Upper lobe of right lung (tissue), 1 donor: ENCODE measurements around the gene MDN1. TPM values are rescaled to one million over a fixed set of nuclear protein-coding genes. Genes with fewer than 3 reads are reported as not detected.

ENCODE experiments used
- ATAC-seq: fragments of 200-7000 bp; cut with Tn5 transposase; one replicate; pipeline ENCODE4 v1.9.1; 2020; ENCODE audit warnings: mild to moderate bottlenecking, moderate library complexity
- DNase-seq: peaks from one replicate; pipeline ENCODE4 v3.0.0-alpha.2; 2020
- H3K27ac ChIP-seq: fragments of 200-600 bp; one replicate; pipeline ENCODE4 v1.8.0; 2022
- H3K27me3 ChIP-seq: fragments of 200-600 bp; one replicate; pipeline ENCODE4 v1.8.0; 2022; ENCODE audit warnings: mild to moderate bottlenecking
- H3K36me3 ChIP-seq: fragments of 200-600 bp; one replicate; pipeline ENCODE4 v1.8.0; 2022
- H3K4me1 ChIP-seq: fragments of 200-600 bp; one replicate; pipeline ENCODE4 v1.8.0; 2022
- H3K4me3 ChIP-seq: fragments of 200-600 bp; one replicate; pipeline ENCODE4 v1.8.0; 2022; ENCODE audit warnings: mild to moderate bottlenecking
- H3K9me3 ChIP-seq: fragments of 200-600 bp; one replicate; pipeline ENCODE4 v1.8.0; 2022
- CTCF ChIP-seq: fragments of 200-600 bp; IDR thresholded peaks from one replicate; pipeline ENCODE4 v1.8.0; 2022; ENCODE audit warnings: antibody characterized with exemption
- intact Hi-C: fragments of 100-400 bp; cut with DNase I; formaldehyde crosslinking; loops from one replicate; pipeline ENCODE4 v1.11.0; 2022
- total RNA-seq: library from RNA; stranded (reverse); fragmentation: NEBNext Ultra II Directional; extraction: Animal tissue kit (Norgen Biotek cat#: 25700); gene quantifications from one replicate; pipeline ENCODE4 v1.2.1, GENCODE V29; 2021
- donor health status: DM: no; HTN: yes; CAD: no; lungs with severe emphysema.

MDN1 gene
- total RNA-seq, 1 donor from 2014 or later = 35.1 TPM

GRCh38 chr6:89729818-89730217 is 89.8 kb downstream of the MDN1 start:
- Histone ChIP-seq H3K4me3 (no peak overlapping the region), H3K27me3 (no peaks in the 10 kb centered on the region), H3K4me1 (no peaks in the 10 kb centered on the region), H3K36me3 (peaks cover 79% of the 10 kb centered on the region), H3K27ac (no peak overlapping the region), H3K9me3 (no peaks in the 10 kb centered on the region)
- ATAC-seq (no peak), DNase-seq (no peak)
- no peak for TF ChIP-seq CTCF
- intact Hi-C loops = no loop called here

GRCh38 chr6:89727501-89727900 is 92.1 kb downstream of the MDN1 start:
- Histone ChIP-seq H3K36me3 (peaks cover 87% of the 10 kb centered on the region), H3K4me3 (no peak overlapping the region), H3K27ac (no peak overlapping the region), H3K4me1 (no peaks in the 10 kb centered on the region), H3K27me3 (no peaks in the 10 kb centered on the region), H3K9me3 (no peaks in the 10 kb centered on the region)
- TF ChIP-seq CTCF = no peak
- intact Hi-C loops = no loop called here
- DNase-seq (no peak), ATAC-seq (no peak)

GRCh38 chr6:89724981-89725380 is 94.6 kb downstream of the MDN1 start:
- Histone ChIP-seq H3K4me1 (no peaks in the 10 kb centered on the region), H3K4me3 (no peak overlapping the region), H3K27me3 (no peaks in the 10 kb centered on the region), H3K9me3 (no peaks in the 10 kb centered on the region), H3K36me3 (peaks cover 89% of the 10 kb centered on the region), H3K27ac (no peak overlapping the region)
- intact Hi-C loops = no loop called here
- no peak for TF ChIP-seq CTCF
- ATAC-seq (no peak), DNase-seq (no peak)

GRCh38 chr6:89723046-89723445 is 96.5 kb downstream of the MDN1 start:
- no peak for DNase-seq
- Histone ChIP-seq H3K27ac (no peak overlapping the region), H3K4me3 (no peak overlapping the region), H3K9me3 (no peaks in the 10 kb centered on the region), H3K36me3 (peaks cover 86% of the 10 kb centered on the region), H3K4me1 (no peaks in the 10 kb centered on the region), H3K27me3 (no peaks in the 10 kb centered on the region)
- TF ChIP-seq CTCF = no peak
- ATAC-seq = no peak
- intact Hi-C loops = no loop called here

GRCh38 chr6:89716532-89716931 is 103.1 kb downstream of the MDN1 start:
- DNase-seq = no peak
- Histone ChIP-seq H3K36me3 (peaks cover 94% of the 10 kb centered on the region), H3K4me1 (no peaks in the 10 kb centered on the region), H3K4me3 (no peak overlapping the region), H3K27me3 (no peaks in the 10 kb centered on the region), H3K27ac (no peak overlapping the region), H3K9me3 (no peaks in the 10 kb centered on the region)
- ATAC-seq = no peak
- no peak for TF ChIP-seq CTCF
- intact Hi-C loops = no loop called here

- ATAC-seq (no peak), DNase-seq (no peak)
- Histone ChIP-seq H3K27me3 (no peaks in the 10 kb centered on the region), H3K9me3 (no peaks in the 10 kb centered on the region), H3K4me1 (no peaks in the 10 kb centered on the region), H3K27ac (no peak overlapping the region), H3K36me3 (peaks cover 100% of the 10 kb centered on the region), H3K4me3 (no peak overlapping the region)
- no peak for TF ChIP-seq CTCF
- intact Hi-C loops = no loop called here
Observed at GRCh38 chr6:89711801-89712200, 107.8 kb downstream of the MDN1 start.
